H54 (cell line): Measurements from ENCODE around the gene ATP12A.
A peak's percentile ranks its signal among the peaks of the same experiment; 100 is the strongest.

ENCODE experiments used
- DNase-seq: peaks from one replicate; pipeline ENCODE4 v3.0.0; 2011; ENCODE audit warnings: low spot score, mixed read lengths; ENCODE audit not compliant: insufficient read length
- FAIRE-seq: peaks from 3 replicates; lab custom pipeline; 2011; peaks lifted over from hg19 to GRCh38; lab: Jason Lieb, UNC
- POLR2A ChIP-seq: IDR thresholded peaks from 2 replicates; pipeline ENCODE4 v1.6.1; 2011; ENCODE audit warnings: low read depth, mild to moderate bottlenecking, low read length

ATP12A gene

DNA sequence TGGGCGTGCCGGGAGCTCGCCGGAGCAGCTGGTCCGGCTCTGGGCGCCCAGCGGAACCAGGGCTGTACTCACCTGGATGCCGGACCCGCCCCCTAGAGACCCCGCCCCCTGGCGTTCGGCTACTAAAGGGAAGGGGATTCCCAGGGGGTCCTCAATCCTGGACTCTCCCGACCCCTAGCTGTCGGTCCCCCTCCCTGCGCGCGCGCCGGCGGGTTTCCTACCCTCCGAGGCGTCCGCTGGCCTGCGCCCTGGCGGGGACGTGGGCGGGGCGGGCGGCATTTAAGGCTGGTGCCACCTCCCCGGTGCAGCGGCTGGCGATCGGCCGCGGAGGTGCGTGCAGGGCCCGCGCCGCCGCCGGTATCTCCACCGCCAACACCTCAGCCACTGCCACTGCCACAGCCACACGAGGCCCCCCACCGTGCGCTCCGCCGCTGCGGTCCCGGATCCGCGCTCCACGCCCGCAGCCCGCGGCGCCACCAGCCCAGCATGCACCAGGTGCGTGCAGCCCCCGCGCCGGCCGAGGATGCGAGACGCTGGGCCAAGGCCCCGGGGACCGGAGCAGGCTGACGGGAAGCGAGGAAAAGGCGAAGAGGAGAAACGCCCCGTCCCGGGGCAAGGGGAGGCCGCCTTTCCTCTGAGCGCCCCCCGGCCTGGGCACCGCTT, at the start of gene ATP12A:
ATP12A (plus strand) TSS at position 151 of the 663 bp plus-strand sequence; CDS start at position 487, 336 bp downstream.
- no peak for DNase-seq
- FAIRE-seq, result no peak

DNA sequence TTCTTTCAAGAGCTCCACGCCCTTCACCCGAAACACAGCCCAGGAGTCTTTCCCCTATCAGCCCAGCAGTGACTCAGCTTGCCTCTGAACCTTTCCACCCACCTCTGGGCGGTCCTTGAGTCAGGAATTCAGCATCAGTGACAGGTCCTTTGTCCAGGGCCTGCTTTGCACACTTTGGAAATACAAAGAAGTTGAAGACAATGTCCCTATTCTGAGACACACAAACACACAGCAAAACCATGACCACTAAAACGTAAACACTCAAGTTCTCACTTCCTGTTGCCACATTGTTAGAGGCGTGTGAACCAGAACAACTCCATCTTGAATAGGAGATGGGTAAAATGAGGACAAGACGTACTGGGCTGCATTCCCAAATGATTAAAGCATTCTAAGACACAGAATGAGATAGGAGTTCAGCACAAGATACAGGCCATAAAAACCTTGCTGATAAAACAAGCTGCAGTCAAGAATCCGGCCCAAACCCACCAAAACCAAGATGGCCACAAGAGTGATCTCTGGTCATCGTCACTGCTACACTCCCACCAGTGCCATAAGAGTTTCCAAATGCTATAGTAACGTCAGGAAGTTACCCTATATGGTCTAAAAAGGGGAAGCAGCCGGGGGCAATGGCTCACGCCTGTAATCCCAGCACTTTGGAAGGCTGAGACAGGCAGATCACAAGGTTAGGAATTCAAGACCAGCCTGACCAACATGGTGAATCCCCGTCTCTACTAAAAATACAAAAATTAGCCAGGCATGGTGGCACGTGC, 49.2 kb upstream of the ATP12A start:
- FAIRE-seq (no peak), DNase-seq (no peak)
- TF ChIP-seq POLR2A, result no peak

More for the DNA sequence above, at the start of gene ATP12A:
- TF ChIP-seq POLR2A, result no peak

- no peak for FAIRE-seq
- no peak for DNase-seq
- TF ChIP-seq POLR2A, result no peak
Measured at GRCh38 chr13:24631922-24632321, 48.3 kb upstream of the ATP12A start.

- no peak for TF ChIP-seq POLR2A
- peak; percentile 14 for DNase-seq
Measured at GRCh38 chr13:24632382-24633121, 47.7 kb upstream of the ATP12A start.

DNA sequence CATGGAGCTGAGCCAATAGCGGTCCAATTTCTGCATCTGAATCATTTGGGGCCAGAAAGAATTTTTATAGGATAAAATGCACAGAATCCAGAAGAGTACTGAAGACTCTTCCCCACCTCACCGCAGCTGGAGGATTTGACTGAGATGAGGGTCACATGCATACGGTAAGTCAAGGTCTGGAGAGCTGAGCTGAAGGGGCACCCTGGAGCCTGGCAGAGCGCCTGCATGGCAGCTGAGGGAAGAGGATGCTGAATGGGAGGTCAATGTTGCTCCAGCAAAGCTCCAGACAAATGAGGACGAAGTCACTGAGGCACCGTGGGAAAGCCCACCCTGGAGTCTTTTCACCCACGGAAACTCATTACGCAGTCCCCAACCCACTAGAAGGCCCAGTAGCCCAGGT, 43.4 kb upstream of the ATP12A start:
- TF ChIP-seq POLR2A, result no peak
- FAIRE-seq (no peak), DNase-seq (no peak)

More at GRCh38 chr13:24632382-24633121, 47.7 kb upstream of the ATP12A start:
- FAIRE-seq, result no peak

DNA sequence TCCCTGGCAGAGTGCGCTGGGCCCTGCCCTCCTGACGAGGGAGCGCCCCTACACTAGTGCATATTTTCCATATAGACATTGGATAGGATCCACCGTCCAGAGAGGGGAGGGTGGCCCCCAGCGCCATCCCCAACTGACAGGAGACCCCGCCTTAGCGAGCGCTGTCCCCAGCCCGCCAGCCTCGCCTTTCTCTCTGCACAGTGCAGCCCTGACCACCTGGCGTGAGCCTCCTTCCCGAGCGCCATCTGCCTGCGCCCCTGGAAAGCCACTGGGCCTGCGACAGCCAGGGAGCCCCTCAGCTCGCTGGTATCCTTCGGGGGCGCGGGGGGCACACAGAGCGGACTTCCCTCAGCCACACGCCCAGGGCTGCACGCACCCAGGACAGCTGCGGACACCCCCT, 42.1 kb upstream of the ATP12A start:
- no peak for DNase-seq
- no peak for TF ChIP-seq POLR2A
- FAIRE-seq, result no peak

DNA sequence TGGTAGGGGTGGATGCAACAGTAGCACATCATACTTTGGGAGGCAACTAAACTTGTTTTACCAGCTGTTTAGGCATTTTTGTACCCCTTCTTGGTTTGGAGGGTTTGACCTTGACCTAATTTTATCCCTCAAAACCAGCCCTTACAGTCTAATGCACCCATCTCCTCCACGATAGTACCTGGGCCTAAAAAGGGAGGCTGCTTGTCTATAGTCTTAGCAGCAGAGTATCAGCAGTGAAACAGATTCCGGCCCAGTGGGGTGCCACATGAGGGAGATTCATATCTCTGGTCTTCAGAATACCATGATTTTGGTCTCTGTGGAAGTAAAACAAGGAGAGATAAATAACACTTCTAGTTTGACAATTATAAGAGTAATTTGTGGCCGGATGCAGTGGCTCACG, 39.5 kb upstream of the ATP12A start:
- FAIRE-seq (no peak), DNase-seq (no peak)
- TF ChIP-seq POLR2A, result no peak

DNA sequence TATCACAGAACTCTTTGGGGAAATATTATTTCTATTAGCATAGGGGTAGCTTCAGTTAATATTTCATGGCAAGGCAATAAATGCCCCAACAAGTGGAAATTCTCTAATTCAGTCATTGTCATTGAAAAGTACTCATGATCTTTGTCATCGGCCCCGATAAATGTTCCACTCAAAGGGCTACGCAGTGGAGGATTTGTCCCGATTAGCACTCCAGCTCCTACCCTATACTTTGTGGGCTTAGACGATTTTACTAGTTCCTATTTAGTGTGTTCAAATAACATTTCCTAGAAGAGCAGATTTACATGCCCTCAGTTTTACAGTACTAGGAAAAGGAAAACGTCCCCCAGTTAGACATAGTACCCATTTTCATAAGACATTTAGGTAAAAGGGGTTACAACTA, 38.0 kb upstream of the ATP12A start:
- DNase-seq, result no peak
- TF ChIP-seq POLR2A, result no peak
- FAIRE-seq, result no peak

DNA sequence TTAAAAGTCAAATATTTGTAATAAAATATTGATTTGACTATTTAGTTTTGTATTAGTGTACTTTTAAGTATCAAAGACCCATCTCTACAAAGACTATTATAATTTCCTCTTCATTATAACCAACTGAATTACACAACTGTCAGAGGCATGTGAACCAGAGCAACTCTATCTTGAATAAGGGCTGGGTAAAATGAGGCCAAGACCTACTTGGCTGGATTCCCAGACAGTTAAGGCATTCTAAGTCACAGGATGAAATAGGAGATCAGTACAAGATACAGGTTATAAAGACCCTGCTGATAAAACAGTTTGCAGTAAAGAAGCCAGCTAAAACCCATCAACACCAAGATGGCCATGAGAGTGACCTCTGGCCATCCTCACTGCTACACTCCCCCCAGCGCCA, 36.2 kb upstream of the ATP12A start:
- FAIRE-seq (no peak), DNase-seq (no peak)
- TF ChIP-seq POLR2A, result no peak

DNA sequence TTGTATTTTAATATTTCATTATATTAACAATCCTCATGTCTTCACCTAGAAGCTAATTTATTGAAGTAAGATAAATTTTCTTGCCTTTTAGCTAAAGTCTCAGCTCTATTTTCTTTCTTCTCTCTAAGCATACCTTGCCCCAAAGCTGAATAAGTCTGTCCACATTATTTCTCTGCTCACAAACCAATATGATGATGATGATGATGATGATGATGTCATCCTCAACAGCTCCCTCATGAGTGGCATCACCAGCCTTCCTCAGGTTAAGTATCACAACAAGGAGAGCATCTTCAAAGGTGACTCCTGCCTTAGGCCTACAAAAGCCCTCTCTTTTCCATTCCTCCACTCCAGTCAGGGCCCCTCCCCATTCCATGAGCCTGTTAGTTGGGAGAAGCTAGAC, 31.9 kb upstream of the ATP12A start:
- TF ChIP-seq POLR2A, result no peak
- DNase-seq (no peak), FAIRE-seq (no peak)

GRCh38 chr13:24648983-24649687, 31.1 kb upstream of the ATP12A start:
- DNase-seq (no peak), FAIRE-seq (no peak)

DNA sequence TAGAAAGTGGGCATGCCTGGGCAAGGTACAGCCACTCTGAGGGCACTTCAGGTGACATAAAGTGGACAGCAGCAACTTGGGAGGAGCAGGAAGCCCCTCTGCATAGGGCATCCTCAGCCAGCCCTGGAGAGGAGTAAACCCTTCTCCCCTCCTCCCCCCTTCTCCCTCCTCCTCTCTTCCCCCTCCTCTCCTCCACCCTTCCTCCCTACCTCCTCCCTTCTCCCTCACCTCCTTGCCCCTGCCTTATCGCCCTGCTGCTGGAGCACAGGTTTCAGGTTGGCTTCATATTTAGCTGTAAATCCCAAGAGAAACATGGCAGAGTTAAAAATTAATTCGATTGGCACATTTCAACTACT, 30.5 kb upstream of the ATP12A start:
- TF ChIP-seq POLR2A, result no peak
- FAIRE-seq (no peak), DNase-seq (no peak)

More at GRCh38 chr13:24648983-24649687, 31.1 kb upstream of the ATP12A start:
- no peak for TF ChIP-seq POLR2A

DNA sequence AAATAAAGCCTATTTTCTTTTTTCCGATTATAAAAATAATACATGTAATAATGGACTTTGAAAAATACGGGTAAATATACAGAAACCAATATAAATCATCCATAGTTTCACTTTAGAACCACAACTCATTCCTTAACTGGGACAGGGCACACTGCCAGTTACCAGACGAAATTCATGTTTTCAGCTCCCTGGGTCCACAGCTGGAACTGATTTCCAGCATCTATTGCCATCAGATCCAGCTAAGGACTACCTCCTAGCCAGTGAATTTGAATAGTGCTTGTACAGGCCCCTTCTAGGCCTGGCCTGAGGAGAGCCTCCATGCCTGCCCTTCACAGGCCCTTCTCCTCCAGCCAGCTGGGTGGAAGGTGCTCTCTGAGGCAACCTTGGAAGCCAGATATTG, 30.0 kb upstream of the ATP12A start:
- FAIRE-seq (no peak), DNase-seq (no peak)
- no peak for TF ChIP-seq POLR2A
